ENCODE results near the gene DHDDS. TPM values are rescaled to one million over a fixed set of nuclear protein-coding genes. Genes with fewer than 3 reads are reported as not detected.

The DHDDS gene
- total and polyA plus RNA-seq, 2 of the 13 experiments (the other 11 are each of a cell fraction or from before 2014, with no cell fraction given) = 18.9 to 28.3 TPM

DNA sequence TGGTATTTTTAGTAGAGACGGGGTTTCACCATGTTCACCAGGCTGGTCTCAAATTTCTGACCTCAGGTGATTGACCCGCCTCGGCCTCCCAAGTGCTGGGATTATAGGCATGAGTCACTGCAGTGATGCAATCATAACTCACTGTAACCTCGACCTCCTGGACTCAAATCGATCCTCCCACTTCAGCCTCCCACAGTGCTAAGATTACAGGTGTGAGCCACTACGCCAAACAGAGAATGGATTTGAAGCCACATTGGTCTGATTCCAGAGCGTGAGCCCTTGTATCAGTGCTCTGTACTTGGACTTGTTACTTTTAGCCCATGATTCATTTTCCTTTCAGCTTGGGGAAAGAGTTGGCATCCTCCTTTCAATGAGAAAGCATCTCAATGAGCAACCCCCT, 44.7 kb upstream of the DHDDS start (continued):
- TF ChIP-seq, protein P1, sequence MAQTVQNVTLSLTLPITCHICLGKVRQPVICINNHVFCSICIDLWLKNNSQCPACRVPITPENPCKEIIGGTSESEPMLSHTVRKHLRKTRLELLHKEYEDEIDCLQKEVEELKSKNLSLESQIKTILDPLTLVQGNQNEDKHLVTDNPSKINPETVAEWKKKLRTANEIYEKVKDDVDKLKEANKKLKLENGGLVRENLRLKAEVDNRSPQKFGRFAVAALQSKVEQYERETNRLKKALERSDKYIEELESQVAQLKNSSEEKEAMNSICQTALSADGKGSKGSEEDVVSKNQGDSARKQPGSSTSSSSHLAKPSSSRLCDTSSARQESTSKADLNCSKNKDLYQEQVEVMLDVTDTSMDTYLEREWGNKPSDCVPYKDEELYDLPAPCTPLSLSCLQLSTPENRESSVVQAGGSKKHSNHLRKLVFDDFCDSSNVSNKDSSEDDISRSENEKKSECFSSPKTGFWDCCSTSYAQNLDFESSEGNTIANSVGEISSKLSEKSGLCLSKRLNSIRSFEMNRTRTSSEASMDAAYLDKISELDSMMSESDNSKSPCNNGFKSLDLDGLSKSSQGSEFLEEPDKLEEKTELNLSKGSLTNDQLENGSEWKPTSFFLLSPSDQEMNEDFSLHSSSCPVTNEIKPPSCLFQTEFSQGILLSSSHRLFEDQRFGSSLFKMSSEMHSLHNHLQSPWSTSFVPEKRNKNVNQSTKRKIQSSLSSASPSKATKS (CRISPR knock-in tag; IDR thresholded peaks at IDR 0.05) = no peak
- TF ChIP-seq, protein P2, sequence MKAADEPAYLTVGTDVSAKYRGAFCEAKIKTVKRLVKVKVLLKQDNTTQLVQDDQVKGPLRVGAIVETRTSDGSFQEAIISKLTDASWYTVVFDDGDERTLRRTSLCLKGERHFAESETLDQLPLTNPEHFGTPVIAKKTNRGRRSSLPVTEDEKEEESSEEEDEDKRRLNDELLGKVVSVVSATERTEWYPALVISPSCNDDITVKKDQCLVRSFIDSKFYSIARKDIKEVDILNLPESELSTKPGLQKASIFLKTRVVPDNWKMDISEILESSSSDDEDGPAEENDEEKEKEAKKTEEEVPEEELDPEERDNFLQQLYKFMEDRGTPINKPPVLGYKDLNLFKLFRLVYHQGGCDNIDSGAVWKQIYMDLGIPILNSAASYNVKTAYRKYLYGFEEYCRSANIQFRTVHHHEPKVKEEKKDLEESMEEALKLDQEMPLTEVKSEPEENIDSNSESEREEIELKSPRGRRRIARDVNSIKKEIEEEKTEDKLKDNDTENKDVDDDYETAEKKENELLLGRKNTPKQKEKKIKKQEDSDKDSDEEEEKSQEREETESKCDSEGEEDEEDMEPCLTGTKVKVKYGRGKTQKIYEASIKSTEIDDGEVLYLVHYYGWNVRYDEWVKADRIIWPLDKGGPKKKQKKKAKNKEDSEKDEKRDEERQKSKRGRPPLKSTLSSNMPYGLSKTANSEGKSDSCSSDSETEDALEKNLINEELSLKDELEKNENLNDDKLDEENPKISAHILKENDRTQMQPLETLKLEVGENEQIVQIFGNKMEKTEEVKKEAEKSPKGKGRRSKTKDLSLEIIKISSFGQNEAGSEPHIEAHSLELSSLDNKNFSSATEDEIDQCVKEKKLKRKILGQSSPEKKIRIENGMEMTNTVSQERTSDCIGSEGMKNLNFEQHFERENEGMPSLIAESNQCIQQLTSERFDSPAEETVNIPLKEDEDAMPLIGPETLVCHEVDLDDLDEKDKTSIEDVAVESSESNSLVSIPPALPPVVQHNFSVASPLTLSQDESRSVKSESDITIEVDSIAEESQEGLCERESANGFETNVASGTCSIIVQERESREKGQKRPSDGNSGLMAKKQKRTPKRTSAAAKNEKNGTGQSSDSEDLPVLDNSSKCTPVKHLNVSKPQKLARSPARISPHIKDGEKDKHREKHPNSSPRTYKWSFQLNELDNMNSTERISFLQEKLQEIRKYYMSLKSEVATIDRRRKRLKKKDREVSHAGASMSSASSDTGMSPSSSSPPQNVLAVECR (CRISPR knock-in tag; IDR thresholded peaks at IDR 0.05; ENCODE audit: borderline replicate concordance) = no peak; the same call in 1 of the 2 replicates
- TF ChIP-seq CCAR2 (optimal IDR thresholded peaks at IDR 0.05; ENCODE audit: low read depth, low read length) (no peak), HOXA9 (CRISPR knock-in tag; IDR thresholded peaks at IDR 0.05; ENCODE audit: borderline replicate concordance) (no peak), SMC3 (IDR thresholded peaks at IDR 0.05; ENCODE audit: low read length) (0 out of 2 replicates have a peak, but pooled peaks have one; percentile 11), MTA3 (CRISPR knock-in tag; IDR thresholded peaks at IDR 0.05) (no peak), EP300 (IDR thresholded peaks at IDR 0.05; ENCODE audit: low read depth in 2 of 2, low read length in 2 of 2) (peak; percentile 57 to 82; a peak in 3 of 4 replicates), EP300 (CRISPR knock-in tag; IDR thresholded peaks at IDR 0.05; ENCODE audit: borderline replicate concordance) (peak; percentile 74; the same call in 1 of the 2 replicates), ZNF253 (CRISPR knock-in tag; IDR thresholded peaks at IDR 0.05; ENCODE audit: borderline replicate concordance) (no peak), MAFF (IDR thresholded peaks at IDR 0.05; ENCODE audit: low read depth, low read length) (no peak), SNRNP70 (IDR thresholded peaks at IDR 0.05; ENCODE audit: low read depth, low read length) (no peak), ZNF367 (CRISPR knock-in tag; IDR thresholded peaks at IDR 0.05; ENCODE audit: borderline replicate concordance) (no peak), ZNF260 (CRISPR knock-in tag; IDR thresholded peaks at IDR 0.05; ENCODE audit: borderline replicate concordance, low read depth) (no peak), ZNF546 (CRISPR knock-in tag; conservative IDR thresholded peaks at IDR 0.05) (no peak), MIER3 (CRISPR knock-in tag; IDR thresholded peaks at IDR 0.05; ENCODE audit: borderline replicate concordance) (peak; percentile 85), NRL (CRISPR knock-in tag; IDR thresholded peaks at IDR 0.05; ENCODE audit: borderline replicate concordance) (no peak), ZNF547 (CRISPR knock-in tag; IDR thresholded peaks at IDR 0.05) (no peak), NFATC3 (CRISPR knock-in tag; IDR thresholded peaks at IDR 0.05) (no peak)
- TF ChIP-seq, protein P3, sequence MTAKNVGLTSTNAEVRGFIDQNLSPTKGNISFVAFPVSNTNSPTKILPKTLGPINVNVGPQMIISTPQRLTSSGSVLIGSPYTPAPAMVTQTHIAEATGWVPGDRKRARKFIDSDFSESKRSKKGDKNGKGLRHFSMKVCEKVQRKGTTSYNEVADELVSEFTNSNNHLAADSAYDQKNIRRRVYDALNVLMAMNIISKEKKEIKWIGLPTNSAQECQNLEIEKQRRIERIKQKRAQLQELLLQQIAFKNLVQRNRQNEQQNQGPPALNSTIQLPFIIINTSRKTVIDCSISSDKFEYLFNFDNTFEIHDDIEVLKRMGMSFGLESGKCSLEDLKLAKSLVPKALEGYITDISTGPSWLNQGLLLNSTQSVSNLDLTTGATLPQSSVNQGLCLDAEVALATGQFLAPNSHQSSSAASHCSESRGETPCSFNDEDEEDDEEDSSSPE (CRISPR knock-in tag; IDR thresholded peaks at IDR 0.05) = peak; percentile 79
- TF ChIP-seq, protein P4, sequence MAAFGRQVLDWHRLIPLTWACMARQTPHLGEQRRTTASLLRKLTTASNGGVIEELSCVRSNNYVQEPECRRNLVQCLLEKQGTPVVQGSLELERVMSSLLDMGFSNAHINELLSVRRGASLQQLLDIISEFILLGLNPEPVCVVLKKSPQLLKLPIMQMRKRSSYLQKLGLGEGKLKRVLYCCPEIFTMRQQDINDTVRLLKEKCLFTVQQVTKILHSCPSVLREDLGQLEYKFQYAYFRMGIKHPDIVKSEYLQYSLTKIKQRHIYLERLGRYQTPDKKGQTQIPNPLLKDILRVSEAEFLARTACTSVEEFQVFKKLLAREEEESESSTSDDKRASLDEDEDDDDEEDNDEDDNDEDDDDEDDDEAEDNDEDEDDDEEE (CRISPR knock-in tag; IDR thresholded peaks at IDR 0.05) = no peak
- TF ChIP-seq, protein P5, sequence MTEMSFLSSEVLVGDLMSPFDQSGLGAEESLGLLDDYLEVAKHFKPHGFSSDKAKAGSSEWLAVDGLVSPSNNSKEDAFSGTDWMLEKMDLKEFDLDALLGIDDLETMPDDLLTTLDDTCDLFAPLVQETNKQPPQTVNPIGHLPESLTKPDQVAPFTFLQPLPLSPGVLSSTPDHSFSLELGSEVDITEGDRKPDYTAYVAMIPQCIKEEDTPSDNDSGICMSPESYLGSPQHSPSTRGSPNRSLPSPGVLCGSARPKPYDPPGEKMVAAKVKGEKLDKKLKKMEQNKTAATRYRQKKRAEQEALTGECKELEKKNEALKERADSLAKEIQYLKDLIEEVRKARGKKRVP (CRISPR knock-in tag; IDR thresholded peaks at IDR 0.05) = peak in 1 of 2 experiments; percentile 98; a peak in 2 of 4 replicates
